Nucleus accumbens (tissue), 56 donors: ENCODE data around the gene KRT17.
"Not testable (repeated sequence)": the region's sequence is repeated elsewhere in the genome, so short reads cannot be mapped to it uniquely, and the experiment has no call there.

Experiments used
- DNase-seq, 56 donors: peaks; one replicate each; lab custom pipeline; 2025; lab: John Stamatoyannopoulos, UW

Gene KRT17

DNA sequence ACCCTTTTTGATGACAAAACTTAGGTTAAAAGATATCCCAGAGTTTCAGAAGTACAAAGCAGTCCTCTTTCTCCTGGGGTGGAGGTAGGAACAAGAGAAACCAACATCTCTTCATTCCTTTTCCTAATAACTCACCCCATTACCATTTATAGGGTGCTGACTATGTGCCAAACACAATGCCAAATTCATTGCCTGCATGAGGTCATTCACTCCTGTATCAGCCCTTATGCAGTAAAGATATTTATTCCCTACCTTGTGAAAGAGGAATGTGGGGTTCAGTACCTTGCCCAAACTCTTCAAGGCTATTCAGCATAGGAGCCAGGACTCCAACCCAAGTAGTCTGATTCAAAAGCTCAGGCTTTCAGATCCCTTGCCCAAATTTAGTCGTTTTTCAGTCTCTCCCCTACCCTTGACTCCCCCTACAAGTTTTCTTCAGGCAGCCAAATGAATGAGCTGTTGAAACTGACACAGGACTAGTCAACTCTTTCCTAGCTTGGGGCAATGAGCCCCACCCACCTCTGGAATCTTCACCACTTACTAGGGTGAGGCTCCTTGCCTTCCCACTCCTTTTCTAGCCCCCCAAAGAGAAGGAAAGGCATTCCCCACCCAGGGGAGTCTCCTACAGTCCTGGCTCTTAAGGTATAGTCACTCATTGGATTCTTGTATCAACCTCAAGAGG, 43.5 kb downstream of the KRT17 start:
- no peak for DNase-seq

DNA sequence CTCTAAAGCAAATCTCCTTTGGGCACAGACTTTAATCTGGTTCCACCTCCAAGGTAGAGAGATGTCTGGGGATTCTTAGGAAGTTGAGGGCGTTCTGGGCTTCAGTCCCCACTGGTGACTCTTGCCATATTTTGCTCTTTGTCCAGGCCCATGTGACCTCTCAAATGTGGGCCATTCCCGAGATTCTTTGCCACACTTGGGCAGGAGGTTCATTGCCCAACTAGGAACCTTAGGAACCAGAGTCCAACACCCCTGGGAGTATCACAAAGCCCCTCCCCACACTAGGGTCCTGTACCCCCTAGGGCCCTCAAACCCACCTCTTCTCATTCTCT, 44.2 kb downstream of the KRT17 start:
- DNase-seq = no peak

DNA sequence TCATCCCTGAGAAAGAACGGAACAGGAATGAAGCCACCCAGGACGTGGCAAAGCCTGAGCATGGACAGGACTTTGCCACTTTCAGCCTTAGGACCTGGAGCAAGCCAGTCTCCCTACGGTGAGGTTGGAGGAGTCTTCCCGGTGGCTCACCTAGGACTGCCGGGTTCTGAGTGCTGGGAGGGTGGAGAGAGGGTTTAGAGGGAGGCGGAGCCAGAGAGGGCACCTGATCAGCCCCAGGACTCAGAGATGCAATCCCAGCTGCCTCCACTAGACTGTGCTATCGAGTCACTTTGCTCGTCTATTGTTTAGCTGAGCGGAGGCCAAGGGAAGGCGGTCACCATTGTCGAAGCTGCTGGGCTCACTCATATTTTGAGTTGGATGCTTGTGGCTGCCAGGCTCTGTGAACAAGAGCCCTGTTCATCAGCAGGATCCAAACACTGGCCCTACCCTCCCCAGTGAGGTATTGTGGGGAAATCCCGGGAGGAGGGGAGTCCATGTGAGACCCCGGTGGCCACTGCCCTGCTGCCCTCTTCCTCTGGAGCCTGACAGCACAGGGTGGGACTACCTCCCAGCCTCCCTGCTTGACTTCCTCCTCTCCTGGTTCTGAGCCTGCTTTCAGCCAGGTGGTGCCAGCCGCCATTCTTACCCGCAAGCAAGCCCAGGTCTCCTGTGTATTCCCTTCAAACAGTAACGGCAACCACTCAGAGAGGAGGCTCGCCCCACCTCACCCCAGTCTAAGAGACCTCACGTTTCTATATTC, 44.7 kb downstream of the KRT17 start:
- DNase-seq = peak in 45 of 56 donors; percentile 1 to 75 (median 26)

DNA sequence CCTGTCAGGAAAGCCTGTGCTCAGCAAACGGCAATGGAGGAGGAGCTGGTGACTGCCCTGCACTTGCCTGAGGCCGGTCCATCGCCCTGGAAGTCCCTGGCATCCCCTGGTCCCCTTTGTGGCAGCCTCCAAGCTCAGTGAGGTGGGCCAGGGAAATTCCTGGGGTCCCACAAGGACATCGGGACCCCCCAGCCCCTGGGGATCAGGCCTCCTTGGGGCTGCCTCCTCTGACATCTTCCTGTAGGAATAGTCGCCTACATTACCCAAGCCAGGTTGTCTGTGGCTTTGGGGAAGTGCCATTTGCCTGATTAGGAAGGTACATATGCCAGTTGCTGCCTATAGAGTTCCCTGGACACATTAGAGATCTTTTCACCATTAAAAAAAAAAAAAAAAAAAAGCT, 45.4 kb downstream of the KRT17 start:
- no peak for DNase-seq

DNA sequence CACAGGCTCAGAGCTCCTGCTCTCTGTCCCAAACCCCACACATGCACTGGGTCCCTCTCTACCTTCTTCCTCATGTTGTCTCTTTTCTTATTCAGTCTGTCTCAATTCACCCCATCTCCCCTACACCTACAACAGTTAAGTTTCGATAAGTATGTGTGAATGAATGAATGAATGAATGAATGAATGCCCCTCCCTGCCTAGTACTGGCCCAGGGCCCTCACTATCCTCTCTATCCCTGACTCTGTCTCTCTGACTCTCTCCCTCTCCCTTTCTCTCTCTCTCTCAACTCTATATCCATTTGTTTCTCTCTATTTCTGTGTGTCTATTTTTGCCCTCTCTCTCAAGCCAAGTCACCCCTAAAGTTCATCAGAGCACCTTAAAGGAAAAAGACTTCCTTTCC, 45.8 kb downstream of the KRT17 start:
- DNase-seq = no peak

DNA sequence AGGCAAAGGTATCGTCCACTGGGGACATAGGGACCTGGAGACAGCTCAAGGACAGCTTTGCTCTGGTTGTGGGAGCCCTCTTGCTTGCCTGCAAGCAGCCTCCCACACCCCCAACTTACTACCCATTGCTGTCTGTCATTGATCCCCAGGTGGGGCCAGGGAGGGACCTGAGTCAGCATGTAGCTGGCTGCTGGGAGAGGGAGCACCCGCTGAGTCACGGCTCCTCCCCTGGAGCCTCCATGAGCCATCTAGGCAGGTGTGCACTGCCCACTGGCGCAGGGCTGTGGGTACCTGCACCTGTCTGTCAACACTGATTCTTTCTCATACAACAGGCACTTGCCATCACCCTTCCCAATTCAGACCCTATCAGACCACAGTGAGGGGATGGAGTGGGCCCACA, 47.6 kb downstream of the KRT17 start:
- not testable (repeated sequence) for DNase-seq

DNA sequence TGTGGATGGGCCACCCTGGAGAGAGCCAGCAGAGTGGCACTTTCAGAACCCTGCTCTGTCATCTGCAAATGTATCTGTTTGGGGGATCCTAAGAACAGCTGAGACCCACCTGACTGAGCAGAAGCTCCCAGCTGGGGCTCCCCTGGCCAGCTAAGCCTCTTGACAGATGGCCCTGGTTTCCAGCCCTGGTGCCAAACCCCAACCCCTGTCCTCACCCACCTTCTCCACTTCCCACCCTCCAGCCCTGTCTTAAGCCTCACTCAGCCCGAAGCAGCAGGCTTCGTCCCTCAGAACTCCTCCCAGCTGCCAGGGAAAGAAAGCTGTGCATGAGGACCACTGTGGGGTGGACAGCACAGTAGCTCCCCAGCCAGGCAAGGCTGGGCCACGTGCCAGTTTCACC, 49.0 kb downstream of the KRT17 start:
- no peak for DNase-seq

DNA sequence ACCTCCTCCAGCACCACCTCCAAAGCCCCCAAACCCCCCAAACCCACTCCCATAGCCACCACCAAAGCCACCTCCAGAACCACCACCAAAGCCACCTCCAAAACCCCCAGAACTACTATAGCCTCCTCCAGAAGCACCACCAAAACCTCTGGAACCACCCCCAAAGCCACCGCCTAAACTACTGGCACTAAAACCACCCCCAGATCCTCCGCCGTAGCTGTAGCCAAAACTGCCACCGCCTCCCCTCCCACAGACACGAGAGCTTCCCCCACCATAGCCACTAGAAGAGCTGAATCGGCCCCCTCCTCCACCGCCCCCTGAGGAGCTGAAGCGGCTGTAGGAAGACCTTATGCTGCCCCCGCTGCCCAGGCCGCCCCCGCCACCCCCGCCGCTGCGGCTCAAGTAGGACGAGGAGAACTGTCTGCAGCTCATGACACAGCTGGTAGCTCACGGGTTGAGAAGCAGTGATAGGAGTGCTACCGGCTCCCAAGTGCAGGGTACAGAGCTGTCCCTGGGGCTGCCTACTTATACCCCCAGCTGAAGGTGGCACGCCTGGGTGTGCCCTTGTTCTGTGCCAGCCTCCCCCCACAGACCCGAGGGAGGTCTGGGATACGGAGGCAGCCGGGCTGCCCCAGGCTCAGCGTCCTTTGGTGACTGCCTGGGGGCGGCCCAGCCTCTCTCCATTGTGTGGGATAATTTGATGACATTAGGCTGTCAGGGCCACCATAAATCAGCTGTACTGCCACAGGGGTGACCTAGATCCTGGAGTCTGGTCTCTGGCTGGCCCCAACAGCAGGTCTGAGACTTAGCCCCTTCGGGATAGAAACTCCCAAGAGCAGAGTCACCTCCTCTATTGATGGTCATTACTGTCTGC, 52.6 kb downstream of the KRT17 start, which contains the start of gene KRT9:
KRT9 (minus strand) TSS at position 499 of the 874 bp plus-strand sequence; CDS start at position 432, 67 bp downstream.
- no peak for DNase-seq
